Measurements from ENCODE around the gene CPA3. TPM values are rescaled to one million over a fixed set of nuclear protein-coding genes. Genes with fewer than 3 reads are reported as not detected.

Gene CPA3
- total RNA-seq, 5 donors from 2014 or later (not counting 1 experiment from before 2014, with no cell fraction given) = 0.20 to 2.3 (median 0.75) TPM; not detected in 1

GRCh38 chr3:148845756-148846395, 19.2 kb upstream of the CPA3 start:
- CTCF ChIA-PET = interaction anchor here (0.5 to 1.1 kb wide), 2 partner anchors 16 to 1378 kb away, joined by 4 to 6 read pairs; no protein-coding TSS in a partner anchor

GRCh38 chr3:148847351-148847750, 17.7 kb upstream of the CPA3 start:
- H3K4me1 ChIP-seq (ENCODE audit: control insufficient read depth in 1 of 2, extremely low read depth in 1 of 2, insufficient read depth in 2 of 2, low read length in 2 of 2) = no peaks in the 10 kb centered on the region
- H3K4me3 Mint-ChIP-seq = no peak overlapping the region
- no peak overlapping the region for H3K4me3 ChIP-seq (ENCODE audit: control insufficient read depth in 1 of 2, extremely low read depth in 1 of 2, low read length in 1 of 2)
- no peaks in the 10 kb centered on the region for H3K9me3 Mint-ChIP-seq
- no peak overlapping the region for H3K27ac ChIP-seq (ENCODE audit: low read length)
- peaks cover 1 to 4% of the 10 kb centered on the region in 2 donors for H3K27me3 Mint-ChIP-seq
- no peaks in the 10 kb centered on the region for H3K4me1 Mint-ChIP-seq
- H3K36me3 Mint-ChIP-seq = no peaks in the 10 kb centered on the region
- no peaks in the 10 kb centered on the region for H3K27me3 ChIP-seq (replicated peaks in 1 of 2; ENCODE audit: control insufficient read depth in 2 of 2, extremely low read depth in 1 of 2, insufficient read depth in 2 of 2, low read length in 1 of 2)
- WGBS (ENCODE audit: insufficient coverage) = no CpG with 5 or more reads among the region's 1 CpG
- ATAC-seq (replicated peaks in 1 of 4) = no peak
- no peaks in the 10 kb centered on the region for H3K36me3 ChIP-seq (ENCODE audit: control insufficient read depth in 2 of 2, extremely low read depth in 1 of 2, insufficient read depth in 1 of 2, low read length in 1 of 2)
- ChIA-PET CTCF (interaction anchor here in 1 of 2 donors (0.7 kb wide), 1 partner anchor 1341 kb away, joined by 9 read pairs; no protein-coding TSS in a partner anchor), POLR2A (interaction anchor here in 1 of 2 donors (0.5 kb wide), 1 partner anchor 37 kb away, joined by 3 read pairs; no protein-coding TSS in a partner anchor)
- DNase-seq = no peak
- H3K27ac Mint-ChIP-seq = no peak overlapping the region
- H3K9me3 ChIP-seq = no peaks in the 10 kb centered on the region

More at GRCh38 chr3:148845756-148846395, 19.2 kb upstream of the CPA3 start:
- Histone ChIP-seq H3K27me3 (replicated peaks in 1 of 2; ENCODE audit: control insufficient read depth in 2 of 2, extremely low read depth in 1 of 2, insufficient read depth in 2 of 2, low read length in 1 of 2) (no peaks in the 10 kb centered on the region), H3K4me1 (ENCODE audit: control insufficient read depth in 1 of 2, extremely low read depth in 1 of 2, insufficient read depth in 2 of 2, low read length in 2 of 2) (no peaks in the 10 kb centered on the region), H3K4me3 (ENCODE audit: control insufficient read depth in 1 of 2, extremely low read depth in 1 of 2, low read length in 1 of 2) (no peak overlapping the region), H3K9me3 (no peaks in the 10 kb centered on the region), H3K27ac (ENCODE audit: low read length) (no peak overlapping the region), H3K36me3 (ENCODE audit: control insufficient read depth in 2 of 2, extremely low read depth in 1 of 2, insufficient read depth in 1 of 2, low read length in 1 of 2) (no peaks in the 10 kb centered on the region)
- ATAC-seq (replicated peaks in 1 of 4) (no peak), DNase-seq (no peak)
- Mint-ChIP-seq H3K36me3 (no peaks in the 10 kb centered on the region), H3K4me3 (no peak overlapping the region), H3K27me3 (peaks cover 1 to 4% of the 10 kb centered on the region in 2 donors), H3K27ac (no peak overlapping the region), H3K4me1 (no peaks in the 10 kb centered on the region), H3K9me3 (no peaks in the 10 kb centered on the region)
- WGBS (ENCODE audit: insufficient coverage) = no CpG with 5 or more reads among the region's 2 CpGs
- POLR2A ChIA-PET = no interaction called here

- Mint-ChIP-seq H3K36me3 (no peaks in the 10 kb centered on the region), H3K4me3 (no peak overlapping the region), H3K9me3 (no peaks in the 10 kb centered on the region), H3K4me1 (no peaks in the 10 kb centered on the region), H3K27ac (no peak overlapping the region), H3K27me3 (peaks cover 1 to 4% of the 10 kb centered on the region in 2 donors)
- POLR2A ChIA-PET = no interaction called here
- no peak for DNase-seq
- H3K4me3 ChIP-seq (ENCODE audit: control insufficient read depth in 1 of 2, extremely low read depth in 1 of 2, low read length in 1 of 2) = no peak overlapping the region
- no peaks in the 10 kb centered on the region for H3K4me1 ChIP-seq (ENCODE audit: control insufficient read depth in 1 of 2, extremely low read depth in 1 of 2, insufficient read depth in 2 of 2, low read length in 2 of 2)
- H3K36me3 ChIP-seq (ENCODE audit: control insufficient read depth in 2 of 2, extremely low read depth in 1 of 2, insufficient read depth in 1 of 2, low read length in 1 of 2) = no peaks in the 10 kb centered on the region
- WGBS (ENCODE audit: insufficient coverage) = no CpG with 5 or more reads among the region's 1 CpG
- H3K9me3 ChIP-seq = no peaks in the 10 kb centered on the region
- CTCF ChIA-PET = no interaction called here
- no peak for ATAC-seq (replicated peaks in 1 of 4)
- H3K27me3 ChIP-seq (replicated peaks in 1 of 2; ENCODE audit: control insufficient read depth in 2 of 2, extremely low read depth in 1 of 2, insufficient read depth in 2 of 2, low read length in 1 of 2) = no peaks in the 10 kb centered on the region
- no peak overlapping the region for H3K27ac ChIP-seq (ENCODE audit: low read length)
These were observed 16.7 kb upstream of the CPA3 start for GRCh38 chr3:148848410-148848809.

DNA sequence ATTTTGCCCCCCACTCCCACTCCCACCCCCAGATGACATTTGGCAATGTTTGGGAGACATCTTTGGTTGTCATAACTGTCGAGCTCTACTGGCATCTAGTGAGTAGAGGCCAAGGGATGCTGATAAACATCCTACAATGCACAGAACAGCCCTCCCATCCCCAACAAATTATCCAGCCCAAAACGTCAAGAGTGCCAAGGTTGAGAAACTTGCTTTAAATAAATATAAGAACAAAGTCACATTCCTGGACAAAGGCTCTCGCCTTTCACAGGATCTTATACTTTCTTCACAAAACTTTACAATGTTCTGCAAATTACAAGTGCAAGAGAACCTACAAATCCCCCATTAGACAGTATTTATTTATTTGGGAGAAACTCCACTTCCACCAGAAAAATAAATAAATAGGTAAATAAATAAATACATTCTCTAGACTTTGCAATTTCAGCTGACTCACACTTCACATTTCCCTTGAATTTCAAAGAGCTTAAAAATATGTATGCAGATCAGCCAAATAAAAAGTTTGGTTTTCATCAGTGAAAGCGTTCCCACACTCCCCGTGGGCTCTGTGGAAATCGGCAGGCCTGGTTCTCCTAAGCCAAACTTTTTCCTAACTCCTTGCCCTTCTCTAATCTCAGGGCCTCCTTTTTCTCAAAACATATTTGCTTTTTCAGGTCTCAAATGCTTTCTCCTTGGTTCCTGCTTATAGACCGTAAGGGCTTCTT, 12.7 kb upstream of the CPA3 start:
- Mint-ChIP-seq H3K27ac (no peak overlapping the region), H3K9me3 (no peaks in the 10 kb centered on the region), H3K27me3 (peaks cover 1 to 4% of the 10 kb centered on the region in 2 donors), H3K36me3 (no peaks in the 10 kb centered on the region), H3K4me3 (no peak overlapping the region), H3K4me1 (no peaks in the 10 kb centered on the region)
- DNase-seq (no peak), ATAC-seq (replicated peaks in 1 of 4) (no peak)
- H3K9me3 ChIP-seq = no peaks in the 10 kb centered on the region
- H3K27ac ChIP-seq (ENCODE audit: low read length) = no peak overlapping the region
- CTCF ChIA-PET = interaction anchor here in 1 of 2 donors (0.6 to 0.7 kb wide), 2 partner anchors 101 to 408 kb away, joined by 3 to 5 read pairs; no protein-coding TSS in a partner anchor
- H3K36me3 ChIP-seq (ENCODE audit: control insufficient read depth in 2 of 2, extremely low read depth in 1 of 2, insufficient read depth in 1 of 2, low read length in 1 of 2) = no peaks in the 10 kb centered on the region
- H3K4me3 ChIP-seq (ENCODE audit: control insufficient read depth in 1 of 2, extremely low read depth in 1 of 2, low read length in 1 of 2) = no peak overlapping the region
- POLR2A ChIA-PET = no interaction called here
- no CpG with 5 or more reads among the region's 7 CpGs for WGBS (ENCODE audit: insufficient coverage)
- H3K27me3 ChIP-seq (replicated peaks in 1 of 2; ENCODE audit: control insufficient read depth in 2 of 2, extremely low read depth in 1 of 2, insufficient read depth in 2 of 2, low read length in 1 of 2) = no peaks in the 10 kb centered on the region
- no peaks in the 10 kb centered on the region for H3K4me1 ChIP-seq (ENCODE audit: control insufficient read depth in 1 of 2, extremely low read depth in 1 of 2, insufficient read depth in 2 of 2, low read length in 2 of 2)

- CTCF ChIA-PET = interaction anchor here in 1 of 2 donors (1.1 kb wide), 1 partner anchor 9 kb away, joined by 3 read pairs; no protein-coding TSS in a partner anchor
- H3K27ac ChIP-seq (ENCODE audit: low read length) = no peak overlapping the region
- H3K4me1 ChIP-seq (ENCODE audit: control insufficient read depth in 1 of 2, extremely low read depth in 1 of 2, insufficient read depth in 2 of 2, low read length in 2 of 2) = no peaks in the 10 kb centered on the region
- no peak for DNase-seq
- no peak overlapping the region for H3K27ac Mint-ChIP-seq
- ATAC-seq (replicated peaks in 1 of 4) = no peak
- no peaks in the 10 kb centered on the region for H3K36me3 ChIP-seq (ENCODE audit: control insufficient read depth in 2 of 2, extremely low read depth in 1 of 2, insufficient read depth in 1 of 2, low read length in 1 of 2)
- no peaks in the 10 kb centered on the region for H3K9me3 Mint-ChIP-seq
- no peaks in the 10 kb centered on the region for H3K4me1 Mint-ChIP-seq
- POLR2A ChIA-PET = no interaction called here
- no peak overlapping the region for H3K4me3 Mint-ChIP-seq
- H3K27me3 ChIP-seq (replicated peaks in 1 of 2; ENCODE audit: control insufficient read depth in 2 of 2, extremely low read depth in 1 of 2, insufficient read depth in 2 of 2, low read length in 1 of 2) = no peaks in the 10 kb centered on the region
- no CpG with 5 or more reads among the region's 2 CpGs for WGBS (ENCODE audit: insufficient coverage)
- no peak overlapping the region for H3K4me3 ChIP-seq (ENCODE audit: control insufficient read depth in 1 of 2, extremely low read depth in 1 of 2, low read length in 1 of 2)
- no peaks in the 10 kb centered on the region for H3K36me3 Mint-ChIP-seq
- no peaks in the 10 kb centered on the region for H3K9me3 ChIP-seq
- H3K27me3 Mint-ChIP-seq = peaks cover 1 to 4% of the 10 kb centered on the region in 2 donors
These were observed 12.0 kb upstream of the CPA3 start for GRCh38 chr3:148853076-148853475.

DNA sequence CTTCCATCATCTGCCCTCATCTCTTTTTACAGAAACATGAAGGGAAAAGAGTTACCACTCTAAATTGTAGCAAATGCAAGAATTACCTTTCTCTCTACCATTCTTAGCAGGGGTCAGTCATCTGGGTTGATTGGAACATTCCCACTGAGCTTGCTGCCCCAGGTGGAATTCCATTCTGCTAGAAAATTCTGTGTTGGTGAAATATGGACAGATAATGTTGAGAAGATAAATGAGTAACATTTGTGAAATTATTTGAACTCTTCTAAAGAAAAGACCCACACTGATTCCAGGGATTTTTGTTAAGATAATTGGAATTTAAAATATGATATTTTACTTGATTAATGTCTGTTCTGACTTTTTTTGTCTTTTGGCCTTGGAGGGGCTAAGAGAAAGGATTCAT, 11.0 kb upstream of the CPA3 start:
- Mint-ChIP-seq H3K4me1 (no peaks in the 10 kb centered on the region), H3K4me3 (no peak overlapping the region), H3K9me3 (no peaks in the 10 kb centered on the region), H3K27ac (no peak overlapping the region), H3K27me3 (peaks cover 1 to 4% of the 10 kb centered on the region in 2 donors), H3K36me3 (no peaks in the 10 kb centered on the region)
- Histone ChIP-seq H3K27ac (ENCODE audit: low read length) (no peak overlapping the region), H3K36me3 (ENCODE audit: control insufficient read depth in 2 of 2, extremely low read depth in 1 of 2, insufficient read depth in 1 of 2, low read length in 1 of 2) (no peaks in the 10 kb centered on the region), H3K4me3 (ENCODE audit: control insufficient read depth in 1 of 2, extremely low read depth in 1 of 2, low read length in 1 of 2) (no peak overlapping the region), H3K27me3 (replicated peaks in 1 of 2; ENCODE audit: control insufficient read depth in 2 of 2, extremely low read depth in 1 of 2, insufficient read depth in 2 of 2, low read length in 1 of 2) (no peaks in the 10 kb centered on the region), H3K4me1 (ENCODE audit: control insufficient read depth in 1 of 2, extremely low read depth in 1 of 2, insufficient read depth in 2 of 2, low read length in 2 of 2) (no peaks in the 10 kb centered on the region), H3K9me3 (no peaks in the 10 kb centered on the region)
- POLR2A ChIA-PET = no interaction called here
- no peak for ATAC-seq (replicated peaks in 1 of 4)
- no peak for DNase-seq
- CTCF ChIA-PET = interaction anchor here (0.8 to 1.1 kb wide), 2 partner anchors 8 to 18 kb away, joined by 3 read pairs; no protein-coding TSS in a partner anchor

Measured in T-cell (primary cell).